Measurements from ENCODE around the gene ATN1. TPM values are rescaled to one million over a fixed set of nuclear protein-coding genes. Genes with fewer than 3 reads are reported as not detected.

Gene ATN1
- total and polyA plus RNA-seq, 9 of the 15 experiments (the other 6 are each of a cell fraction or from before 2014, with no cell fraction given): 0.15 to 49.8 (median 2.7) TPM

- TF ChIP-seq CHAMP1 (IDR thresholded peaks at IDR 0.05): no peak
- no peak for TF ChIP-seq E2F4 (CRISPR knock-in tag; IDR thresholded peaks at IDR 0.05; ENCODE audit: low read depth)
- no peak for TF ChIP-seq THRA (IDR thresholded peaks at IDR 0.05)
- TF ChIP-seq HDAC8 (tag; IDR thresholded peaks at IDR 0.05): no peak
- TF ChIP-seq GATA2 (CRISPR knock-in tag; IDR thresholded peaks at IDR 0.05): no peak
- no peak; the same call in none of the 2 replicates for TF ChIP-seq HCFC1 (IDR thresholded peaks at IDR 0.05; ENCODE audit: low read depth, low read length)
- TF ChIP-seq KAT8 (IDR thresholded peaks at IDR 0.05; ENCODE audit: low read depth): no peak
Observed at GRCh38 chr12:6961695-6962284, 34.0 kb downstream of the ATN1 start (continued).

All from K562 (cell line).